ENCODE data around the gene CAP1. TPM values are rescaled to one million over a fixed set of nuclear protein-coding genes. Genes with fewer than 3 reads are reported as not detected.

CAP1 gene
- total and polyA plus RNA-seq, 9 of the 15 experiments (the other 6 are each of a cell fraction or from before 2014, with no cell fraction given), result 230 to 658 (median 281) TPM

DNA sequence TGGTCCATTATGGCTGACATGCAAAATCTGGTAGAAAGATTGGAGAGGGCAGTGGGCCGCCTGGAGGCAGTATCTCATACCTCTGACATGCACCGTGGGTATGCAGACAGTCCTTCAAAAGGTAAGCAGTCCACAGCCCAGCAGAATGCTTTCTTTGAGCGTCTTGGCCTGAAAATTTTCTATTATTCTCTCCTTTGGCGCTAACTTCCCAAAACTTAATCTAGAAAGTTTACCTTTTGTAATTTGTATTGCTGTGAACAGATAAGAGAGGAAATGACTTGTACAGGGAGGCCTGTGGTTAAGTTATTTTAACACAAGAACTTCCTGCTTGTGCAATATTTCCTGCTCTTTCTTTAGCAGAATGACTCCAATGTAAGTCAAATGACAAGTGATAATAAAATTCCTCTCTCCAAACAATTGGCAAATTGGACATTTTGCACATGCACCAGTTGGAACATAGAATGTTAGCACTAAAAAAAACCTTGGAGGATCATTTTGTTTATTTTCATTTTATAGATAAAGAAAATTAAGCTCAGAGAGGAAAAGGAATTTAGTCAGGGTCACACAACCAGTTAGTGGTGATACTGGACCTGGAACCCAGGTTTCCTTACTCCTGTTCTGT is 18.9 kb downstream of the CAP1 start (continued):
- TF ChIP-seq PRPF4 (IDR thresholded peaks at IDR 0.05; ENCODE audit: insufficient read depth, low read depth, low read length, poor library complexity, severe bottlenecking) (no peak), ZNF324 (CRISPR knock-in tag; IDR thresholded peaks at IDR 0.05) (no peak), GABPA (tag; conservative IDR thresholded peaks at IDR 0.05; ENCODE audit: low read depth) (peak; percentile 78), DPF2 (IDR thresholded peaks at IDR 0.05) (peak; percentile 89), NR4A1 (CRISPR knock-in tag; IDR thresholded peaks at IDR 0.05) (no peak), NR4A1 (tag; IDR thresholded peaks at IDR 0.05) (no peak), CEBPB (tag; IDR thresholded peaks at IDR 0.05) (peak; percentile 98), TRIM24 (IDR thresholded peaks at IDR 0.05) (peak in 1 of 2 experiments; percentile 82; a peak in 3 of 4 replicates), CBFA2T3 (IDR thresholded peaks at IDR 0.05) (peak; percentile 84), ZBTB1 (CRISPR knock-in tag; IDR thresholded peaks at IDR 0.05; ENCODE audit: borderline replicate concordance, low read depth) (no peak), DLX4 (CRISPR knock-in tag; IDR thresholded peaks at IDR 0.05) (no peak), ZNF140 (CRISPR knock-in tag; IDR thresholded peaks at IDR 0.05) (no peak), ZNF23 (CRISPR knock-in tag; IDR thresholded peaks at IDR 0.05) (no peak), ZNF780A (CRISPR knock-in tag; IDR thresholded peaks at IDR 0.05) (no peak), ZC3H8 (IDR thresholded peaks at IDR 0.05) (no peak), ZC3H11A (IDR thresholded peaks at IDR 0.05; ENCODE audit: low read depth, low read length) (no peak), HINFP (tag; conservative IDR thresholded peaks at IDR 0.05; ENCODE audit: low read depth) (0 out of 2 replicates have a peak, but pooled peaks have one; percentile 34), ZNF586 (CRISPR knock-in tag; conservative IDR thresholded peaks at IDR 0.05) (no peak)
- TF ChIP-seq, protein P1, sequence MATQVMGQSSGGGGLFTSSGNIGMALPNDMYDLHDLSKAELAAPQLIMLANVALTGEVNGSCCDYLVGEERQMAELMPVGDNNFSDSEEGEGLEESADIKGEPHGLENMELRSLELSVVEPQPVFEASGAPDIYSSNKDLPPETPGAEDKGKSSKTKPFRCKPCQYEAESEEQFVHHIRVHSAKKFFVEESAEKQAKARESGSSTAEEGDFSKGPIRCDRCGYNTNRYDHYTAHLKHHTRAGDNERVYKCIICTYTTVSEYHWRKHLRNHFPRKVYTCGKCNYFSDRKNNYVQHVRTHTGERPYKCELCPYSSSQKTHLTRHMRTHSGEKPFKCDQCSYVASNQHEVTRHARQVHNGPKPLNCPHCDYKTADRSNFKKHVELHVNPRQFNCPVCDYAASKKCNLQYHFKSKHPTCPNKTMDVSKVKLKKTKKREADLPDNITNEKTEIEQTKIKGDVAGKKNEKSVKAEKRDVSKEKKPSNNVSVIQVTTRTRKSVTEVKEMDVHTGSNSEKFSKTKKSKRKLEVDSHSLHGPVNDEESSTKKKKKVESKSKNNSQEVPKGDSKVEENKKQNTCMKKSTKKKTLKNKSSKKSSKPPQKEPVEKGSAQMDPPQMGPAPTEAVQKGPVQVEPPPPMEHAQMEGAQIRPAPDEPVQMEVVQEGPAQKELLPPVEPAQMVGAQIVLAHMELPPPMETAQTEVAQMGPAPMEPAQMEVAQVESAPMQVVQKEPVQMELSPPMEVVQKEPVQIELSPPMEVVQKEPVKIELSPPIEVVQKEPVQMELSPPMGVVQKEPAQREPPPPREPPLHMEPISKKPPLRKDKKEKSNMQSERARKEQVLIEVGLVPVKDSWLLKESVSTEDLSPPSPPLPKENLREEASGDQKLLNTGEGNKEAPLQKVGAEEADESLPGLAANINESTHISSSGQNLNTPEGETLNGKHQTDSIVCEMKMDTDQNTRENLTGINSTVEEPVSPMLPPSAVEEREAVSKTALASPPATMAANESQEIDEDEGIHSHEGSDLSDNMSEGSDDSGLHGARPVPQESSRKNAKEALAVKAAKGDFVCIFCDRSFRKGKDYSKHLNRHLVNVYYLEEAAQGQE (IDR thresholded peaks at IDR 0.05; ENCODE audit: borderline replicate concordance), result no peak
- TF ChIP-seq, protein P1 (CRISPR knock-in tag; IDR thresholded peaks at IDR 0.05; ENCODE audit: low read depth), result no peak
